H1 (cell line): ENCODE measurements around the gene SGCG. TPM values are rescaled to one million over a fixed set of nuclear protein-coding genes. Genes with fewer than 3 reads are reported as not detected.

Experiments used
- CTCF ChIA-PET: fragments of 300-600 bp; sonication (Branson Sonifier 250); formaldehyde crosslinking; loops from one replicate; lab custom pipeline; 2021; ENCODE audit not compliant: partially characterized antibody; lab: Charles Lee
- POLR2A ChIA-PET: fragments of 300-600 bp; sonication (Branson Sonifier 250); formaldehyde crosslinking; loops from one replicate; lab custom pipeline; 2021; ENCODE audit warnings: inconsistent platforms; ENCODE audit not compliant: partially characterized antibody; lab: Charles Lee
- DNase-seq, 2 experiments: peaks; one replicate each; pipeline versions ENCODE4 v3.0.0 to v3.0.0-alpha.2; 2010 to 2022; ENCODE audit warnings: low spot score in 2 of 2, low read depth in 1 of 2, mixed read lengths in 1 of 2
- FAIRE-seq: peaks from 2 replicates; lab custom pipeline; 2011; peaks lifted over from hg19 to GRCh38; lab: Jason Lieb, UNC
- H2AFZ ChIP-seq: 2 replicates; pipeline ENCODE4 v1.8.1; 2012; ENCODE audit warnings: low read length, inconsistent platforms
- H2AK5ac ChIP-seq: 2 replicates; pipeline ENCODE4 v1.6.1; 2013; ENCODE audit warnings: low read depth, low read length
- H2BK120ac ChIP-seq: replicated peaks from 2 replicates; pipeline ENCODE3; 2013; ENCODE audit warnings: low read depth, low read length, inconsistent platforms
- H2BK12ac ChIP-seq: 2 replicates; pipeline ENCODE4 v1.6.1; 2013; ENCODE audit warnings: low read depth, low read length
- H2BK15ac ChIP-seq: 2 replicates; pipeline ENCODE4 v1.6.1; 2013; ENCODE audit warnings: low read length
- H2BK20ac ChIP-seq: 2 replicates; pipeline ENCODE4 v1.6.1; 2013; ENCODE audit warnings: low read length
- H2BK5ac ChIP-seq: 2 replicates; pipeline ENCODE4 v1.6.1; 2013; ENCODE audit warnings: low read depth, low read length
- H3K14ac ChIP-seq: 2 replicates; pipeline ENCODE4 v1.6.1; 2013; ENCODE audit warnings: inconsistent platforms; ENCODE audit not compliant: insufficient read length
- H3K18ac ChIP-seq: 2 replicates; pipeline ENCODE4 v1.6.1; 2013; ENCODE audit warnings: low read length; ENCODE audit errors: extremely low read depth
- H3K23ac ChIP-seq: 2 replicates; pipeline ENCODE4 v1.6.1; 2013; ENCODE audit warnings: inconsistent platforms; ENCODE audit not compliant: insufficient read length
- H3K23me2 ChIP-seq: 2 replicates; pipeline ENCODE4 v1.6.1; 2013; ENCODE audit warnings: low read depth, low read length
- H3K27ac ChIP-seq: 2 replicates; pipeline ENCODE4 v1.6.1; 2011; ENCODE audit warnings: low read depth, low read length, inconsistent platforms
- H3K27me3 ChIP-seq, 4 experiments: replicated peaks in 1 of 4; 1 replicate in 1 of 4; 2 replicates in 3 of 4; pipeline versions ENCODE4 v1.6.1 to v1.8.1; 2011 to 2013; ENCODE audit warnings: low read length in 3 of 4, mild to moderate bottlenecking in 3 of 4, inconsistent platforms in 2 of 4, mixed read lengths in 2 of 4, moderate library complexity in 1 of 4; ENCODE audit not compliant: control insufficient read depth in 3 of 4, insufficient read depth in 3 of 4; ENCODE audit errors: extremely low read depth in 1 of 4
- H3K36me3 ChIP-seq, 4 experiments: 2 replicates each; pipeline versions ENCODE4 v1.6.1 to v1.8.1; 2011 to 2013; ENCODE audit warnings: mild to moderate bottlenecking in 4 of 4, low read length in 3 of 4, moderate library complexity in 2 of 4, control low read depth in 1 of 4, inconsistent platforms in 1 of 4; ENCODE audit not compliant: insufficient read depth in 4 of 4, control insufficient read depth in 2 of 4
- H3K4ac ChIP-seq: replicated peaks from 2 replicates; pipeline ENCODE3; 2013; ENCODE audit warnings: low read length, low read depth, mixed read lengths, inconsistent platforms; ENCODE audit not compliant: insufficient read length
- H3K4me1 ChIP-seq, 4 experiments: replicated peaks in 1 of 4; 1 replicate in 1 of 4; 2 replicates in 3 of 4; pipeline versions ENCODE4 v1.6.1 to v1.8.1; 2011 to 2013; ENCODE audit warnings: low read length in 3 of 4, inconsistent platforms in 2 of 4, mixed read lengths in 1 of 4; ENCODE audit not compliant: insufficient read depth in 4 of 4, control insufficient read depth in 3 of 4
- H3K4me2 ChIP-seq, 2 experiments: 2 replicates each; pipeline versions ENCODE4 v1.6.1 to v1.8.1; 2011 to 2013; ENCODE audit warnings: low read depth in 2 of 2, low read length in 2 of 2, control low read depth in 1 of 2, inconsistent platforms in 1 of 2, mild to moderate bottlenecking in 1 of 2; ENCODE audit not compliant: insufficient read depth in 1 of 2
- H3K4me3 ChIP-seq, 4 experiments: fragments of 200-600, 300-600 bp in 1 of 4; sonication (generic), shearing (Covaris generic), sonication (Bioruptor Twin) in 1 of 4; 2 replicates each; pipeline versions ENCODE4 v1.5.1 to v1.8.1; 2011 to 2016; ENCODE audit warnings: low read length in 4 of 4, low read depth in 3 of 4, control low read depth in 2 of 4, inconsistent platforms in 2 of 4, mild to moderate bottlenecking in 2 of 4, mixed read lengths in 1 of 4, moderate library complexity in 1 of 4; ENCODE audit not compliant: insufficient read depth in 2 of 4; ENCODE audit errors: extremely low read depth in 1 of 4
- H3K56ac ChIP-seq: replicated peaks from 2 replicates; pipeline ENCODE3; 2013; ENCODE audit warnings: low read depth, mild to moderate bottlenecking, mixed read lengths, low read length, inconsistent platforms; ENCODE audit not compliant: insufficient read length
- H3K79me1 ChIP-seq: 2 replicates; pipeline ENCODE4 v1.6.1; 2013; ENCODE audit warnings: low read depth, low read length, control low read depth
- H3K79me2 ChIP-seq, 2 experiments: 2 replicates each; pipeline versions ENCODE4 v1.6.1 to v1.8.1; 2012 to 2013; ENCODE audit warnings: low read length in 2 of 2, mild to moderate bottlenecking in 2 of 2, inconsistent platforms in 1 of 2; ENCODE audit not compliant: insufficient read depth in 2 of 2, control insufficient read depth in 1 of 2
- H3K9ac ChIP-seq, 4 experiments: replicated peaks in 1 of 4; 1 replicate in 1 of 4; 2 replicates in 3 of 4; pipeline versions ENCODE4 v1.6.1 to v1.8.1; 2011 to 2013; ENCODE audit warnings: low read depth in 3 of 4, low read length in 3 of 4, control low read depth in 2 of 4, mild to moderate bottlenecking in 2 of 4, moderate library complexity in 2 of 4, inconsistent platforms in 1 of 4; ENCODE audit errors: extremely low read depth in 1 of 4
- H3K9me3 ChIP-seq, 2 experiments: 2 replicates each; pipeline versions ENCODE4 v1.6.1 to v1.8.1; 2012 to 2013; ENCODE audit warnings: mild to moderate bottlenecking in 2 of 2, moderate library complexity in 2 of 2, control low read depth in 1 of 2, inconsistent platforms in 1 of 2, low read depth in 1 of 2, low read length in 1 of 2, mixed read lengths in 1 of 2; ENCODE audit not compliant: insufficient read depth in 2 of 2
- H4K20me1 ChIP-seq, 2 experiments: replicated peaks in 1 of 2; 2 replicates each; pipeline versions ENCODE3 to v1.8.1; 2011 to 2013; ENCODE audit warnings: inconsistent platforms in 2 of 2, low read length in 2 of 2, mild to moderate bottlenecking in 1 of 2; ENCODE audit not compliant: insufficient read depth in 2 of 2, control insufficient read depth in 1 of 2
- H4K5ac ChIP-seq: 2 replicates; pipeline ENCODE4 v1.6.1; 2013; ENCODE audit warnings: low read length, low read depth, mixed read lengths, inconsistent platforms; ENCODE audit not compliant: insufficient read length
- H4K8ac ChIP-seq: 2 replicates; pipeline ENCODE4 v1.8.0; 2013; ENCODE audit warnings: mild to moderate bottlenecking, moderate library complexity, low read length, inconsistent platforms; ENCODE audit not compliant: insufficient read depth; ENCODE audit errors: extremely low read depth
- H4K91ac ChIP-seq: replicated peaks from 2 replicates; pipeline ENCODE3; 2013; ENCODE audit warnings: low read length, mixed read lengths, inconsistent platforms; ENCODE audit not compliant: insufficient read length
- ASH2L ChIP-seq: fragments of 200-600, 300-600 bp; sonication (generic); IDR thresholded peaks from one replicate; pipeline ENCODE4 v1.7.1; 2017; ENCODE audit warnings: low read length
- CREB1 ChIP-seq: IDR thresholded peaks from 2 replicates; pipeline ENCODE4 v1.6.1; 2012; ENCODE audit warnings: inconsistent platforms
- CTCF ChIP-seq, 3 experiments: IDR thresholded peaks; 1 replicate in 2 of 3; 2 replicates in 1 of 3; pipeline versions ENCODE4 v1.5.1 to v1.6.1; 2011; ENCODE audit warnings: low read length in 3 of 3, mild to moderate bottlenecking in 3 of 3, inconsistent platforms in 2 of 3, low read depth in 1 of 3, moderate library complexity in 1 of 3; ENCODE audit not compliant: insufficient read depth in 1 of 3; ENCODE audit errors: control extremely low read depth in 1 of 3
- MAX ChIP-seq: IDR thresholded peaks from 2 replicates; pipeline ENCODE4 v1.6.1; 2012; ENCODE audit warnings: inconsistent platforms
- RNF2 ChIP-seq: fragments of 200-900, 300-1000 bp; sonication (generic); IDR thresholded peaks from 2 replicates; pipeline ENCODE4 v1.7.1; 2016; ENCODE audit warnings: borderline replicate concordance, low read depth, mild to moderate bottlenecking, antibody characterized with exemption, low read length; ENCODE audit not compliant: poor library complexity, severe bottlenecking; ENCODE audit errors: missing control alignments
- SIRT6 ChIP-seq: IDR thresholded peaks from one replicate; pipeline ENCODE4 v1.7.1; 2012; ENCODE audit warnings: low read length, inconsistent platforms
- SIX5 ChIP-seq: IDR thresholded peaks from 2 replicates; pipeline ENCODE4 v1.6.1; 2011; ENCODE audit warnings: mild to moderate bottlenecking, low read depth, low read length
- TBP ChIP-seq: IDR thresholded peaks from 2 replicates; pipeline ENCODE4 v1.6.1; 2011; ENCODE audit warnings: low read depth, low read length, improper control_type of control experiment
- WGBS, 2 experiments: shearing (Covaris generic) in 1 of 2; methylation state at CpG; one replicate each; pipeline versions ENCODE4 v1.1.6 to v1.1.7; 2013 to 2015; ENCODE audit warnings: low lambda C conversion rate in 2 of 2, mixed read lengths in 2 of 2, inconsistent platforms in 1 of 2, low coverage in 1 of 2, missing lambda C conversion rate in 1 of 2; ENCODE audit not compliant: insufficient replicate concordance in 2 of 2, insufficient coverage in 1 of 2, insufficient read length in 1 of 2; ENCODE audit errors: extremely low coverage in 1 of 2, missing lambda C conversion rate in 1 of 2; 5-methylcytosine and 5-hydroxymethylcytosine counted together
- polyA plus RNA-seq, 7 experiments: library from polyadenylated mRNA; depleted of rRNA in 3 of 7; stranded (reverse) in 5 of 7; unstranded in 2 of 7; fragments of >200 nt in 5 of 7; fragments of 200-250 nt in 2 of 7; gene quantifications; 1 replicate in 5 of 7; 2 replicates in 1 of 7; 4 replicates in 1 of 7; pipeline versions ENCODE4 v1.2.1 to v1.2.3, GENCODE V29; 2011 to 2013; ENCODE audit warnings: missing spikeins in 2 of 7, mixed read lengths in 2 of 7
- total RNA-seq: library from RNA; stranded (reverse); fragmentation: NEBNext Ultra II Directional; extraction: Animal tissue kit (Norgen Biotek cat#: 25700); gene quantifications from 2 replicates; pipeline ENCODE4 v1.2.1, GENCODE V29; 2021

Gene SGCG
- total and polyA plus RNA-seq, 2 of the 8 experiments (the other 6 are each of a cell fraction or from before 2014, with no cell fraction given) = 0.05 TPM; not detected in 1

GRCh38 chr13:23201870-23202269, 21.1 kb downstream of the SGCG start:
- Histone ChIP-seq H3K23ac (no peak overlapping the region), H3K14ac (no peak overlapping the region), H2BK15ac (no peak overlapping the region), H3K27ac (no peak overlapping the region), H2BK20ac (no peak overlapping the region), H2AFZ (no peak overlapping the region), H4K91ac (no peak overlapping the region), H2AK5ac (no peak overlapping the region), H3K4me1 (no peaks in the 10 kb centered on the region), H2BK12ac (no peak overlapping the region), H2BK5ac (no peak overlapping the region), H4K5ac (no peak overlapping the region), H3K4me2 (no peak overlapping the region), H3K36me3 (no peaks in the 10 kb centered on the region), H3K18ac (no peak overlapping the region), H4K8ac (no peak overlapping the region), H3K9ac (no peak overlapping the region), H3K4ac (no peak overlapping the region), H3K23me2 (no peaks in the 10 kb centered on the region), H2BK120ac (no peak overlapping the region), H3K9me3 (no peaks in the 10 kb centered on the region), H3K4me3 (no peak overlapping the region), H3K79me1 (no peaks in the 10 kb centered on the region), H3K56ac (no peak overlapping the region), H3K27me3 (no peaks in the 10 kb centered on the region), H3K79me2 (no peaks in the 10 kb centered on the region), H4K20me1 (no peaks in the 10 kb centered on the region)
- DNase-seq = no peak
- no peak for TF ChIP-seq MAX
- no peak for TF ChIP-seq ASH2L
- no peak for TF ChIP-seq CTCF (IDR thresholded peaks at IDR 0.05; ENCODE audit: control extremely low read depth in 1 of 3, insufficient read depth in 1 of 3, low read depth in 1 of 3, low read length in 3 of 3)
- no peak for TF ChIP-seq SIX5
- no peak for TF ChIP-seq CREB1
- no peak for TF ChIP-seq RNF2
- TF ChIP-seq SIRT6 = no peak
- TF ChIP-seq TBP = no peak
- WGBS, 2 experiments = 94% methylated on average over 5 of the region's 5 CpGs; no CpG with 5 or more reads in 1 of the 2 experiments
- CTCF ChIA-PET = no interaction called here
- FAIRE-seq = no peak
- POLR2A ChIA-PET = no interaction called here
